ENCODE measurements around the gene BID. TPM values are rescaled to one million over a fixed set of nuclear protein-coding genes. Genes with fewer than 3 reads are reported as not detected.

BID gene
- total and polyA plus RNA-seq, 2 of the 4 experiments (the other 2 are of a cell fraction): 69.5 to 240 TPM

- Histone ChIP-seq H4K8ac (ENCODE audit: low read depth in 2 of 2, low read length in 2 of 2) (no peak overlapping the region), H2AK5ac (ENCODE audit: low read depth, low read length) (no peak overlapping the region), H2BK15ac (ENCODE audit: low read depth, low read length) (no peak overlapping the region), H3K27me3 (ENCODE audit: control insufficient read depth, insufficient read depth, low read length) (no peaks in the 10 kb centered on the region), H3K9me1 (ENCODE audit: insufficient read depth, low read length) (no peaks in the 10 kb centered on the region; the same call in 1 of the 2 replicates), H3K79me1 (ENCODE audit: low read depth in 1 of 2, low read length in 2 of 2) (no peaks in the 10 kb centered on the region), H4K5ac (ENCODE audit: low read depth, low read length) (no peak overlapping the region), H4K91ac (ENCODE audit: insufficient read depth, low read depth, low read length) (no peak overlapping the region), H2AK9ac (replicated peaks; ENCODE audit: low read depth, low read length, poor library complexity) (no peak overlapping the region), H3K14ac (replicated peaks; ENCODE audit: low read depth, low read length) (no peak overlapping the region), H3K18ac (ENCODE audit: low read depth, low read length) (no peak overlapping the region), H3K27ac (ENCODE audit: insufficient read depth, low read length) (no peak overlapping the region), H3K56ac (ENCODE audit: extremely low read depth, insufficient read depth, low read length) (no peak overlapping the region), H3K23ac (ENCODE audit: low read depth, low read length) (no peak overlapping the region), H3K4me1 (ENCODE audit: control insufficient read depth, insufficient read depth, low read length) (peaks cover 9% of the 10 kb centered on the region), H2AFZ (replicated peaks; ENCODE audit: low read length, poor library complexity) (no peak overlapping the region), H3K36me3 (ENCODE audit: control insufficient read depth, insufficient read depth, low read length) (peaks cover 15% of the 10 kb centered on the region), H3K4me2 (ENCODE audit: low read depth, low read length) (no peak overlapping the region), H2BK20ac (ENCODE audit: low read depth, low read length) (no peak overlapping the region), H3K4me3 (ENCODE audit: insufficient read depth, low read depth, low read length) (no peak overlapping the region), H3K4ac (ENCODE audit: low read depth, low read length) (no peak overlapping the region), H3K9me3 (ENCODE audit: control insufficient read depth, insufficient read depth, low read length) (no peaks in the 10 kb centered on the region), H3K9ac (ENCODE audit: low read depth, low read length) (no peak overlapping the region), H2BK5ac (ENCODE audit: low read depth, low read length, poor library complexity, severe bottlenecking) (no peak overlapping the region), H2BK120ac (ENCODE audit: low read depth, low read length) (no peak overlapping the region), H4K20me1 (ENCODE audit: insufficient read depth, low read length) (no peaks in the 10 kb centered on the region)
- no TSS peak for BruUV-seq (replicated peaks)
- intact Hi-C loops (cut with micrococcal nuclease): no loop called here
- ChIA-PET POLR2A (ENCODE audit: unreplicated experiment) (no interaction called here), CTCF (no interaction called here)
- in situ Hi-C loops (cut with MboI; ENCODE audit: low sequenced_read_pairs): loop anchor here (25.0 kb wide), 1 partner anchor 716 kb away; the partner anchor contains the start of gene IL17RA
- TF ChIP-seq MAZ (IDR thresholded peaks at IDR 0.05; ENCODE audit: borderline replicate concordance, low read depth, low read length): no peak
- no peak for TF ChIP-seq RFX5 (IDR thresholded peaks at IDR 0.05; ENCODE audit: low read depth, low read length)
- dilution Hi-C loops (cut with HindIII; ENCODE audit: low sequenced_read_pairs, unreplicated experiment): no loop called here
- DNase-seq: no peak
- WGBS, 2 experiments (ENCODE audit: extremely low coverage in 2 of 2, insufficient read length in 1 of 2): 92% methylated on average over 6 of the region's 20 CpGs; no CpG with 5 or more reads in 1 of the 2 experiments
- ATAC-seq (ENCODE audit: low read depth): no peak
Measured at GRCh38 chr22:17803609-17804270, 29.5 kb upstream of the BID start.
